ENCODE measurements around the gene FKBP6.
"Not testable (repeated sequence)": the region's sequence is repeated elsewhere in the genome, so short reads cannot be mapped to it uniquely, and the experiment has no call there.

The FKBP6 gene

DNA sequence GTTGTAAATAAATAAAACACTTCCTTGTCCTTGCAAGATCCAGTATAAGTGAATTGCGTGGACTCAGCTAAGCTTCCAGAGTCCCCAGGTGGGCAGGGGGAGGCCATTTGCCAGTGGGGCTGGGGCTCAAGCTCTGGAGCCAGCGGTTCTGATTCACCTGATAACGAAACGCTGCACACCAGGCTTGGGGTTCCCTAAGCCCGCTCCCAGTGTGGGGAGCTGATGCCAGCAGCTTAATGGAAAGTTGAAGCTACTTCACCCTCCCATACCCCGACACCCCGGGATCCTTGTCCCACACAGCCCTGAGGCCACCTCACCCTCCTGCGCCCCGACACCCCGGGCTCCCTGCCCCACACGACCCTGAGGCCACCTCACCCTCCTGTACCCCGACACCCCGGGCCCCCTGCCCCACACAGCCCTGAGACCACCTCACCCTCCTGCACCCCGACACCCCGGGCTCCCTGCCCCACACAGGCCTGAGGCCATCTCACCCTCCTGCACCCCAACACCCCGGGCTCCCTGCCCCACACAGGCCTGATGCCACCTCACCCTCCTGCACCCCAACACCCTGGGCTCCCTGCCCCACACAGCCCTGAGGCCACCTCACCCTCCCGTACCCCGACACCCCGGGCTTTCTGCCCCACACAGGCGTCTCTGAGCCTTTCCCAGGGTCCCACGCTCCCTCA lies 30.8 kb downstream of the FKBP6 start:
- no peak for FAIRE-seq

GRCh38 chr7:73359306-73359705 lies 31.3 kb downstream of the FKBP6 start:
- no peak for FAIRE-seq

- no peak for FAIRE-seq
These were observed 31.9 kb downstream of the FKBP6 start for GRCh38 chr7:73359746-73360375.

GRCh38 chr7:73360590-73360989 lies 32.6 kb downstream of the FKBP6 start:
- not testable (repeated sequence) for FAIRE-seq

- FAIRE-seq: no peak
These were observed 35.5 kb downstream of the FKBP6 start for GRCh38 chr7:73363225-73364005.

GRCh38 chr7:73364006-73364728 lies 36.2 kb downstream of the FKBP6 start:
- FAIRE-seq: no peak

GRCh38 chr7:73366127-73366526 lies 38.2 kb downstream of the FKBP6 start:
- FAIRE-seq: no peak

DNA sequence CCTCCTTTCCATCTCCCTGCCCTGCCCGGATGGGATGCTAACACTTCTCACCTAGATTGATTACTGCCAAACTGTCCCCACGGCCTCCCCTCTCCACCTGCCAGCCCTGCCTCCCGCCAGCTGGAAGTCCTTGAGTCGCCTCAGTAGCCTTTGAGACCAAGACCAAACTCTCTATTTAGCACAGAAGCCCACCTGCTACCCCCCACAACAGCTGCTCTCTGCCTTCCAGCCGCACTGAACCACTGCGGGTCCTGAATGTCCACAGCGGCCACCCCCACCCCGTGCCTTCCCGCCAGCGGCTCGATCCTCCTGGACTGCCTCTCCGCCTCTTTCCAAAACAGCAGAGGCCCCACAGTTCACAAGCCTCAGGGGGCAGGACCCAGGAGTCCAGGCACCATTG lies 39.0 kb downstream of the FKBP6 start:
- FAIRE-seq: no peak

DNA sequence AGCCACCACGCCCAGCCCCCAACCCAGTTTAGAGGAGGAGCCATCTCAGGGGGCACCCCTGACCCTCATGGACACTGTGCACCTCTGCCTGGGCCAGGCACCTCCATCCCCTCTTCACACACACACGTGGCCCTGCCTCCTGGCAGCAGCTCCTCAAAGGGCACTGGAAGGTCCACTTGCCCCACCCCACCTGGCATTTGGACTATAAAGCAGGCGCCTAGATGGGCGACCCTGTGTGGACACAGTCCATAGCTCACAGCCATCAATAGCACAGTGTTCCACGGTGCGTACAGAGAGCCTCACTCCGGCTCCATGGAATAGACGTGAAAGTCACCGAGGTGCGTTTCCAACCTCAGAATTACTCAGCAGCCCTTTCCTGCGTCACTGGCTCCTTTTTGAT lies 41.0 kb downstream of the FKBP6 start:
- FAIRE-seq: no peak

DNA sequence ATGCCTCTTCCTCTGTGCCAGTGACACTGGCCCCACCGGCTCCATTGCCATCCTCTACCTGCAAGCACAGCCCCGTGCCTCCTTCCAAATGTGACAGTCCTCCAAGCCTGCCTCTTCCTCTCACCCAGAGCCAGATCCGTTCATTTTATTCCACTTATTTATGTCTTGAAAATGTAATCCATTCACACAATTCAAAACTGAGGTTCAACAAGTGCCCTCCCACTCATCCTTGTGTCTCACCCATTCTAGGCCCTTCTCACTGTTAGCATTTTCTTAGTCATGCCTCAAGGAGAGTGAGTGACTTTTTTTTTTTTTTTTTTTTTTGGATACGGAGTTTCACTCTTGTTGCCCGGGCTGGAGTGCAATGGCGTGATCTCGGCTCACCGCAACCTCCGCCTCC lies 41.7 kb downstream of the FKBP6 start:
- FAIRE-seq: no peak

- no peak for FAIRE-seq
These were observed 45.8 kb downstream of the FKBP6 start for GRCh38 chr7:73373741-73374140.

- not testable (repeated sequence) for FAIRE-seq
These were observed 48.3 kb downstream of the FKBP6 start for GRCh38 chr7:73376262-73376661.

DNA sequence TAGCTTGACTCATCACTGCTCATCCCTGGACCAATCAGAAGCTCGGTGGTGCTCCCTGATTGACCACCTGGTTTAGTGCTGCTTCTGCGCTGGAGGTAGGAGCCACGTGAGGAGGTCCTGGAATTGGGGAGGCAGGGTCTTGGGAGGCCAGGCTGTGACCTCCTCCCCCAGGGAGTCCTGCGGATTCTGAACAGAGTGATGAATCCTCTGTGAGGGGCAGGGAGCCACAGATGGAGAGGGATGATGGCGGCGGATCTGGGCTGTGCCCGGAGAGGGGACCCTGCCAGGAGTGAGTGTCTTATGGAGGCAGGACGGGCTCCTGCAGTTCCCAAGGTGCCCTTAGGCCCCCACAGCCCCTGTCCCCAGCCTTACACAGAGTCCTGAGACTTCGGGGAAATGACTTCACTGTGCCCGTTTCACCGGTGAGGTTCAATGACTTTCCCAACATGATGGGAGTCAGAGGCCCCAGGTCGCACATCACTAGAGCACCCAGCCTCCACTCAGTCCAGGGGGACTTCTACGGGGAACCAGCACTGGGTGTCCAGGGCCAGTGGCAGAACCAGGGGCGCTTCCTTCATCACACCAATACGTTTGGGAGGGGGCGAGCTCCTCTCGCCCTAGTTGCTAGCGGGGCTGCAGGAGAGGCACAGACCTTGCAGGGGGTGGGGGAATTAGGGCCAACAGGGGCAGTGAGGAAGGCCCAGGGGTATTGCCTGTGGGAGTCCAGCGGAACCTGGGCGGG lies 48.9 kb downstream of the FKBP6 start:
- no peak for FAIRE-seq

GRCh38 chr7:73377413-73378200 lies 49.6 kb downstream of the FKBP6 start:
- FAIRE-seq: not testable (repeated sequence)

DNA sequence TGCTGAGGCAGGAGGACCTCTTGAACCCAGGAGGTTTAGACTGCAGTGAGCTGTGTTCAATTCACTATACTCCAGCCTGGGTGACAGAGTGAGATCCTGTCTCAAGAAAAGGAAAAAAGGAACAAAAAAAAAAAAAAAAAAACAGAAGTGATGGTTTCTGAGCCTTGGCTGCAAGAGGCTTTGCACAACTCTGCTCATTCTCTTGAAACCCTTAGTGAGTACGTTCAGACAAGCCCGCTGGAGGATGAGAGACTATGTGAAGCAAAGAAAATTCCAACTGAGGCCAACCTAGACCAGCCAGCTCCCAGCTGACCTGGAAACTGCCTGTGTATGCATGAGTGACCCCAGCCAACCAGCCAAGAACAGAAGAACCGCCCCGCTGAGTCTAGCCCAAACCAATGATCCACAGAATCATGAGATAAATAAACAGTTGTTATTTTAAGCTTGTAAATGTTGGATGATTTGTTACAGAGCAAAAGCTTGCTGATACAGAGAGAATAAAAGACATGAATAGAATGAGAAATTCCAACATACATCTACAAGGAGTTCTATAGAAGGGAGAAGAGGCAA lies 55.1 kb downstream of the FKBP6 start:
- no peak for FAIRE-seq

GRCh38 chr7:73387221-73387828 lies 59.4 kb downstream of the FKBP6 start:
- no peak for FAIRE-seq

DNA sequence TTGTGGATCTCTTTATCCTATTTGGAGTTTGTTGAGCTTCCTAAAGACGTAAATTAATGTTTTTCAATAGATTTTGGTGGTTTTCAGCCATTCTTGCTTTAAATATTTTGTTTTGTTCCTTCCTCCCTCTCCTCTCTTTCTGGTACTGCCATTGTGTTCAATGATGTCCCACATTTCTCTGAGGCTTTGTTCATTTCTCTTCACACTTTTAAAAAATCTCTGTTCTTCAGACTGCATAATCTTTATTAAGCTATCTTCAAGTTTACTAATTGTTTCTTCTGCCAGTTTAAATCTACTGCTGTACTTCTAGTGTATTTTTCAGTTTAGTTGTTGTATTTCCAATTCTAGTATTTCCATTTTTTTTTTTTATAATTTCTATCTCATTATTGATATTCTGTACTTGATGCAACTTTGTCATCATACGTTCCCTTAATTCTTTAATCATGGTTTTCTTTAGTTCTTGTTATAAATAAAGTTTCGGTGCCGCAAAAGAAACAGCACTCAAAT lies 60.0 kb downstream of the FKBP6 start:
- FAIRE-seq: no peak

GRCh38 chr7:73391396-73391795 lies 63.4 kb downstream of the FKBP6 start:
- FAIRE-seq: no peak

GRCh38 chr7:73394422-73394821 lies 66.5 kb downstream of the FKBP6 start:
- FAIRE-seq: no peak
